B cell (primary cell): Measurements from ENCODE around the gene OR51B2. TPM values are rescaled to one million over a fixed set of nuclear protein-coding genes. Genes with fewer than 3 reads are reported as not detected.
"Not testable (repeated sequence)": the region's sequence is repeated elsewhere in the genome, so short reads cannot be mapped to it uniquely, and the experiment has no call there.

Experiments used
- ATAC-seq: fragments of 200-7000 bp; cut with Tn5 transposase; one replicate; pipeline ENCODE4 v1.10.0; 2021; ENCODE audit warnings: low read depth, mild to moderate bottlenecking, moderate number of reproducible peaks, moderate library complexity
- CTCF ChIA-PET: fragments of 350-600 bp; sonication (Branson Sonifier 250); formaldehyde crosslinking; loops from one replicate; lab custom pipeline; 2021; ENCODE audit warnings: antibody characterized with exemption, inconsistent platforms; lab: Charles Lee
- POLR2A ChIA-PET: fragments of 350-600 bp; sonication (Branson Sonifier 250); formaldehyde crosslinking; loops from one replicate; lab custom pipeline; 2021; ENCODE audit warnings: antibody characterized with exemption; lab: Charles Lee
- DNase-seq: peaks from one replicate; pipeline ENCODE4 v3.0.0; 2013
- H2AFZ ChIP-seq: 2 replicates; pipeline ENCODE4 v1.6.1; 2012; ENCODE audit warnings: mild to moderate bottlenecking, low read depth, low read length; ENCODE audit not compliant: insufficient read depth, poor library complexity, severe bottlenecking
- H3K27ac ChIP-seq, 2 donors: 1 replicate in 1 of 2; 2 replicates in 1 of 2; pipeline ENCODE4 v1.5.1; 2012 to 2013; ENCODE audit warnings: low read length in 2 of 2, mild to moderate bottlenecking in 2 of 2, moderate library complexity in 1 of 2
- H3K27me3 ChIP-seq, 4 experiments: fragments of 200-600 bp in 1 of 4; sonication (generic) in 1 of 4; replicated peaks in 1 of 4; 1 replicate in 2 of 4; 2 replicates in 2 of 4; pipeline versions ENCODE4 v1.6.1 to v1.7.0; 2013 to 2016; ENCODE audit warnings: low read length in 3 of 4, mild to moderate bottlenecking in 2 of 4, mixed read lengths in 1 of 4, moderate library complexity in 1 of 4; ENCODE audit not compliant: insufficient read depth in 4 of 4, control insufficient read depth in 3 of 4; ENCODE audit errors: control extremely low read depth in 1 of 4
- H3K36me3 ChIP-seq, 2 experiments: replicated peaks in 1 of 2; 1 replicate in 1 of 2; 2 replicates in 1 of 2; pipeline versions ENCODE4 v1.6.1 to v1.7.1; 2013; ENCODE audit warnings: low read length in 1 of 2; ENCODE audit not compliant: insufficient read depth in 2 of 2, control insufficient read depth in 1 of 2; ENCODE audit errors: control extremely low read depth in 1 of 2, extremely low read depth in 1 of 2
- H3K4me1 ChIP-seq, 2 donors: fragments of 200-600 bp in 1 of 2; sonication (generic) in 1 of 2; 1 replicate in 1 of 2; 2 replicates in 1 of 2; pipeline versions ENCODE4 v1.5.1 to v1.6.1; 2013 to 2017; ENCODE audit warnings: low read length in 2 of 2; ENCODE audit not compliant: control insufficient read depth in 2 of 2, insufficient read depth in 2 of 2
- H3K4me2 ChIP-seq: replicated peaks from 2 replicates; pipeline ENCODE3; 2012; ENCODE audit warnings: mild to moderate bottlenecking, low read depth, low read length; ENCODE audit not compliant: poor library complexity, severe bottlenecking
- H3K4me3 ChIP-seq, 5 experiments: fragments of 200-600 bp in 1 of 5; sonication (generic) in 1 of 5; 1 replicate in 3 of 5; 2 replicates in 2 of 5; pipeline versions ENCODE4 v1.5.1 to v1.7.0; 2011 to 2016; ENCODE audit warnings: low read length in 4 of 5, mild to moderate bottlenecking in 4 of 5, low read depth in 2 of 5, control low read depth in 1 of 5, moderate library complexity in 1 of 5; ENCODE audit not compliant: insufficient read depth in 1 of 5; ENCODE audit errors: control extremely low read depth in 1 of 5, extremely low read depth in 1 of 5
- H3K79me2 ChIP-seq: fragments of 200-600 bp; sonication (generic); one replicate; pipeline ENCODE4 v1.6.0; 2016; ENCODE audit warnings: low read length; ENCODE audit not compliant: control insufficient read depth, insufficient read depth
- H3K9ac ChIP-seq: fragments of 200-600 bp; sonication (generic); 2 replicates; pipeline ENCODE4 v1.6.1; 2017; ENCODE audit warnings: mild to moderate bottlenecking, low read length, moderate library complexity
- H3K9me3 ChIP-seq, 3 donors: one replicate each; pipeline versions ENCODE4 v1.6.1 to v1.7.1; 2013; ENCODE audit warnings: low read length in 2 of 3; ENCODE audit not compliant: control insufficient read depth in 2 of 3, insufficient read depth in 1 of 3; ENCODE audit errors: control extremely low read depth in 1 of 3
- H4K20me1 ChIP-seq: 2 replicates; pipeline ENCODE4 v1.6.0; 2012; ENCODE audit warnings: mild to moderate bottlenecking, low read length; ENCODE audit not compliant: insufficient read depth, control insufficient read depth, poor library complexity, severe bottlenecking
- H3K27ac Mint-ChIP-seq: one replicate; pipeline ENCODE4 v1.8.0; 2021; ENCODE audit warnings: mixed read lengths
- H3K27me3 Mint-ChIP-seq: one replicate; pipeline ENCODE4 v1.8.0; 2021; ENCODE audit warnings: mixed read lengths
- H3K4me1 Mint-ChIP-seq: one replicate; pipeline ENCODE4 v1.8.0; 2021; ENCODE audit warnings: mixed read lengths
- H3K4me3 Mint-ChIP-seq: one replicate; pipeline ENCODE4 v1.8.0; 2021; ENCODE audit warnings: mixed read lengths
- H3K9me3 Mint-ChIP-seq: one replicate; pipeline ENCODE4 v1.8.0; 2022; ENCODE audit warnings: mixed read lengths; ENCODE audit not compliant: insufficient read depth
- CTCF ChIP-seq: fragments of 200-600 bp; IDR thresholded peaks from one replicate; pipeline ENCODE4 v1.8.0; 2022; ENCODE audit warnings: antibody characterized with exemption, mild to moderate bottlenecking
- EZH2 ChIP-seq: IDR thresholded peaks from 2 replicates; pipeline ENCODE4 v1.6.1; 2012; ENCODE audit warnings: borderline replicate concordance, low read depth, mild to moderate bottlenecking, moderate library complexity, low read length; ENCODE audit not compliant: insufficient read depth, poor library complexity, severe bottlenecking
- WGBS: methylation state at CpG from one replicate; pipeline ENCODE4 v1.1.5; 2013; ENCODE audit warnings: missing lambda C conversion rate; ENCODE audit not compliant: insufficient coverage; 5-methylcytosine and 5-hydroxymethylcytosine counted together
- intact Hi-C: fragments of 100-400 bp; cut with micrococcal nuclease; formaldehyde crosslinking; loops from one replicate; pipeline ENCODE4 v1.10.0; 2022
- polyA plus RNA-seq: library from polyadenylated mRNA; depleted of rRNA; stranded (reverse); fragments of >200 nt; gene quantifications from 2 replicates; pipeline ENCODE4 v1.2.3, GENCODE V29; 2012
- total RNA-seq, 2 donors: library from RNA; stranded (reverse); fragments of 120-200 nt in 1 of 2; gene quantifications; 1 replicate in 1 of 2; 2 replicates in 1 of 2; pipeline versions ENCODE4 v1.2.3 to v1.2.4, GENCODE V29; 2013 to 2022

OR51B2 gene
- total and polyA plus RNA-seq, 2 donors (not counting 1 experiment from before 2014, with no cell fraction given): not detected

- no CpG with 5 or more reads among the region's 6 CpGs for WGBS
- Histone ChIP-seq H3K79me2 (no peaks in the 10 kb centered on the region), H3K9me3 (no peaks in the 10 kb centered on the region), H3K9ac (no peak within 1 kb of the TSS), H3K27me3 (no peaks in the 10 kb centered on the region), H4K20me1 (no peaks in the 10 kb centered on the region), H2AFZ (no peak within 1 kb of the TSS), H3K36me3 (no peaks in the 10 kb centered on the region), H3K27ac (no peak within 1 kb of the TSS), H3K4me2 (no peak within 1 kb of the TSS), H3K4me3 (no peak within 1 kb of the TSS), H3K4me1 (no peaks in the 10 kb centered on the region)
- Mint-ChIP-seq H3K27me3 (peaks cover 16% of the 10 kb centered on the region), H3K4me3 (no peak within 1 kb of the TSS), H3K27ac (no peak within 1 kb of the TSS), H3K9me3 (no peaks in the 10 kb centered on the region), H3K4me1 (no peaks in the 10 kb centered on the region)
- intact Hi-C loops: no loop called here
- no peak for DNase-seq
- POLR2A ChIA-PET: no interaction called here
- TF ChIP-seq CTCF (no peak), EZH2 (no peak)
- CTCF ChIA-PET: no interaction called here
- ATAC-seq: no peak
Observed at GRCh38 chr11:5343474-5344335, 19.6 kb upstream of the OR51B2 start, which contains the start of gene OR51B5. OR51B5 (minus strand) TSS chr11:5343524; CDS start chr11:5343524, 0 bp downstream.

- Mint-ChIP-seq H3K4me3 (no peak overlapping the region), H3K9me3 (no peaks in the 10 kb centered on the region), H3K4me1 (no peaks in the 10 kb centered on the region), H3K27ac (no peak overlapping the region), H3K27me3 (peaks cover 11% of the 10 kb centered on the region)
- Histone ChIP-seq H3K4me1 (no peaks in the 10 kb centered on the region), H3K27ac (no peak overlapping the region), H3K27me3 (no peaks in the 10 kb centered on the region), H3K4me2 (no peak overlapping the region), H4K20me1 (no peaks in the 10 kb centered on the region), H3K9me3 (no peaks in the 10 kb centered on the region), H3K79me2 (no peaks in the 10 kb centered on the region), H3K36me3 (no peaks in the 10 kb centered on the region), H3K4me3 (no peak overlapping the region), H3K9ac (no peak overlapping the region), H2AFZ (no peak overlapping the region)
- DNase-seq (no peak), ATAC-seq (no peak)
- ChIA-PET CTCF (no interaction called here), POLR2A (no interaction called here)
- TF ChIP-seq EZH2 (no peak), CTCF (no peak)
- intact Hi-C loops: no loop called here
- WGBS: 57% methylated on average over 1 of the region's 1 CpG
Observed at GRCh38 chr11:5339771-5340322, 15.8 kb upstream of the OR51B2 start.

GRCh38 chr11:5337253-5337652 is 13.2 kb upstream of the OR51B2 start:
- H3K4me3 Mint-ChIP-seq, ATAC-seq, H3K27me3 ChIP-seq, H4K20me1 ChIP-seq, H3K9ac ChIP-seq, H3K9me3 Mint-ChIP-seq, CTCF ChIA-PET, H3K4me2 ChIP-seq, H2AFZ ChIP-seq, H3K27ac ChIP-seq, intact Hi-C loops, H3K4me1 Mint-ChIP-seq, H3K4me3 ChIP-seq, DNase-seq, H3K79me2 ChIP-seq, H3K4me1 ChIP-seq, POLR2A ChIA-PET, H3K36me3 ChIP-seq, H3K9me3 ChIP-seq, H3K27ac Mint-ChIP-seq: not testable (repeated sequence)
- H3K27me3 Mint-ChIP-seq: peaks cover 11% of the 10 kb centered on the region
- no CpG with 5 or more reads among the region's 1 CpG for WGBS
